IMR-90 (cell line): ENCODE data around the gene SNRPE.

Experiments
- BHLHE40 ChIP-seq: fragments of 150-350 bp; IDR thresholded peaks from 2 replicates; pipeline ENCODE4 v1.6.1; 2016; ENCODE audit warnings: mild to moderate bottlenecking, low read depth, low read length
- CEBPB ChIP-seq: IDR thresholded peaks from 2 replicates; pipeline ENCODE4 v1.6.1; 2012; ENCODE audit warnings: low read depth, low read length, improper control_type of control experiment
- CTCF ChIP-seq: conservative IDR thresholded peaks from 2 replicates; pipeline ENCODE4 v1.5.1; 2012; ENCODE audit warnings: mild to moderate bottlenecking, low read depth, low read length, improper control_type of control experiment
- ELK1 ChIP-seq: fragments of 150-350 bp; IDR thresholded peaks from 2 replicates; pipeline ENCODE4 v1.6.1; 2016; ENCODE audit warnings: low read depth, mild to moderate bottlenecking, low read length, moderate library complexity, borderline replicate concordance
- FOS ChIP-seq: fragments of 150-350 bp; IDR thresholded peaks from 2 replicates; pipeline ENCODE4 v1.6.1; 2016; ENCODE audit warnings: low read depth, low read length
- MAFK ChIP-seq: IDR thresholded peaks from 2 replicates; pipeline ENCODE4 v1.6.1; 2012; ENCODE audit warnings: low read depth, low read length, improper control_type of control experiment
- MAZ ChIP-seq: IDR thresholded peaks from 2 replicates; pipeline ENCODE4 v1.6.1; 2012; ENCODE audit warnings: low read depth, mild to moderate bottlenecking, low read length, improper control_type of control experiment, moderate library complexity, borderline replicate concordance
- MXI1 ChIP-seq: IDR thresholded peaks from 2 replicates; pipeline ENCODE4 v1.6.1; 2012; ENCODE audit warnings: low read depth, mild to moderate bottlenecking, low read length, moderate library complexity, borderline replicate concordance
- POLR2A ChIP-seq: IDR thresholded peaks from 2 replicates; pipeline ENCODE4 v1.6.1; 2012; ENCODE audit warnings: mild to moderate bottlenecking, low read depth, low read length
- RAD21 ChIP-seq: IDR thresholded peaks from 2 replicates; pipeline ENCODE4 v1.6.1; 2012; ENCODE audit warnings: low read length, improper control_type of control experiment
- RCOR1 ChIP-seq: IDR thresholded peaks from 2 replicates; pipeline ENCODE4 v1.6.1; 2012; ENCODE audit warnings: mild to moderate bottlenecking, low read length, improper control_type of control experiment; ENCODE audit not compliant: insufficient replicate concordance
- RFX5 ChIP-seq: IDR thresholded peaks from 2 replicates; pipeline ENCODE4 v1.8.0; 2012; ENCODE audit warnings: low read depth, mild to moderate bottlenecking, low read length, moderate library complexity
- SMC3 ChIP-seq: fragments of 150-350 bp; IDR thresholded peaks from 2 replicates; pipeline ENCODE4 v1.6.1; 2016; ENCODE audit warnings: low read depth, mild to moderate bottlenecking, antibody characterized with exemption, low read length, moderate library complexity
- USF2 ChIP-seq: fragments of 150-350 bp; IDR thresholded peaks from 2 replicates; pipeline ENCODE4 v1.6.1; 2017; ENCODE audit warnings: mild to moderate bottlenecking, antibody characterized with exemption, low read length, low read depth

DNA sequence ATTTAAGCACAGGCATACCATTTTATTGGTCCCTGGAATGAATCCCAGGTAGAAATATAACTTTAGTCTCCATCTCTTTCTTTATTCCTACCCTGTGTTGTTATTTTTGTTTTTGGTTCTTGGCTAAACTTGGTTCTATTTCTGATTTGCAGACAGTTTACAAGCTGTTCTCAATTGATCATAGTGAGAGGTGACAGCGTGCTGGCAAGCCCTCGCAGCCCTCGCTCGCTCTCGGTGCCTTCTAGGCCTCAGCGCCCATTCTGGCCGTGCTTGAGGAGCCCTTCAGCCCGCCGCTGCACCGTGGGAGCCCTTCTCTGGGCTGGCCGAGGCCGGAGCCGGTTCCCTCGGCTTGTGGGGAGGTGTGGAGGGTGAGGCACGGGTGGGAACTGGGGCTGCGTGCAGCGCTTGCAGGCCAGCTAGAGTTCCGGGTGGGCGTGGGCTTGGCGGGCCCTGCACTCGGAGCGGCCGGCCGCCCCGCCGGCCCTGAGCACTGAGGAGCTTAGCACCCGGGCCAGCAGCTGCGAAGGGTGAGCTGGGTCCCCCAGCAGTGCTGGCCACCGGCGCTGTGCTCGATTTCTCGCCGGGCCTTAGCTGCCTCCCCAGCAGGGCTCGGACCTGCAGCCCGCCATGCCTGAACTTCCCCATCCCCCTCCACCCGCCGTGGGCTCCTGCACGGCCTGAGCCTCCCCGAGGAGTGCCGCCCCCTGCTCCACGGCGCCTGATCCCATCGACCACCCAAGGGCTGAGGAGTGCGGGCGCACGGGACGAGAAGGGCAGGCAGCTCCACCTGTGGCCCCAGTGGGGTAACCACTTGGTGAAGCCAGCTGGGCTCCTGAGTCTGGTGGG, 38.7 kb downstream of the SNRPE start:
- TF ChIP-seq POLR2A (no peak), CTCF (no peak), RFX5 (no peak), CEBPB (no peak), ELK1 (no peak), RAD21 (no peak), BHLHE40 (no peak), SMC3 (no peak), FOS (no peak), RCOR1 (no peak), USF2 (no peak), MAFK (no peak), MXI1 (no peak), MAZ (no peak)
